ENCODE measurements around the gene LIMS2.

The LIMS2 gene

GRCh38 chr2:127701651-127702394 is 26.5 kb upstream of the LIMS2 start:
- H3K4ac ChIP-seq (ENCODE audit: low read depth, low read length): peak overlapping the region; percentile 57
- no peaks in the 10 kb centered on the region for H3K27me3 ChIP-seq (ENCODE audit: insufficient read depth, low read length)
- peaks cover 9 to 10% of the 10 kb centered on the region in 2 experiments for H3K36me3 ChIP-seq (ENCODE audit: control insufficient read depth in 1 of 2, insufficient read depth in 2 of 2, low read length in 2 of 2)
- peak; percentile 84 to 85 for DNase-seq
- peak overlapping the region; percentile 96 for H3K9ac ChIP-seq (ENCODE audit: low read length)
- H3K79me2 ChIP-seq (ENCODE audit: control insufficient read depth, insufficient read depth, low read length, poor library complexity): peaks cover 9% of the 10 kb centered on the region
- peak overlapping the region; percentile 15 for H2AK5ac ChIP-seq (ENCODE audit: low read length)
- no peaks in the 10 kb centered on the region for H3K9me3 ChIP-seq (ENCODE audit: insufficient read depth, low read depth, low read length)
- H3K23ac ChIP-seq (ENCODE audit: low read length): no peak overlapping the region
- H3K18ac ChIP-seq (ENCODE audit: low read length): peak overlapping the region; percentile 78
- peak overlapping the region; percentile 98 for H3K4me2 ChIP-seq (ENCODE audit: low read length)
- peak overlapping the region; percentile 93 for H2BK5ac ChIP-seq (ENCODE audit: low read depth, low read length, poor library complexity)
- H3K4me3 ChIP-seq (ENCODE audit: low read depth, low read length): peak overlapping the region; percentile 92
- H4K12ac ChIP-seq (ENCODE audit: low read depth, low read length): peak overlapping the region; percentile 92
- peak overlapping the region; percentile 98 for H3K14ac ChIP-seq (ENCODE audit: low read length)
- peaks cover 5 to 10% of the 10 kb centered on the region in 2 experiments for H3K4me1 ChIP-seq (ENCODE audit: control insufficient read depth in 1 of 2, insufficient read depth in 2 of 2, low read length in 2 of 2)
- no CpG with 5 or more reads among the region's 108 CpGs for WGBS (ENCODE audit: extremely low coverage, insufficient coverage, insufficient read length)
- H2AFZ ChIP-seq (ENCODE audit: insufficient read depth, low read length, poor library complexity): peak overlapping the region; percentile 92
- H3K27ac ChIP-seq (ENCODE audit: low read depth, low read length): peak overlapping the region; percentile 92
- peak overlapping the region; percentile 84 for H2BK120ac ChIP-seq (ENCODE audit: insufficient read depth, low read length, poor library complexity)
- H3K79me1 ChIP-seq (ENCODE audit: low read length): peaks cover 10% of the 10 kb centered on the region
- H4K91ac ChIP-seq (ENCODE audit: low read depth, low read length): peak overlapping the region; percentile 88
- no peak overlapping the region for H2BK12ac ChIP-seq (ENCODE audit: low read length)
- peak overlapping the region; percentile 94 for H4K8ac ChIP-seq (ENCODE audit: low read depth, low read length)

- no peak within 1 kb of the TSS for H3K23ac ChIP-seq (ENCODE audit: low read length)
- peak within 1 kb of the TSS; percentile 98 for H3K4me2 ChIP-seq (ENCODE audit: low read length)
- peaks cover 10% of the 10 kb centered on the region for H3K79me1 ChIP-seq (ENCODE audit: low read length)
- peak within 1 kb of the TSS; percentile 92 for H2AFZ ChIP-seq (ENCODE audit: insufficient read depth, low read length, poor library complexity)
- H3K14ac ChIP-seq (ENCODE audit: low read length): peak within 1 kb of the TSS; percentile 98
- peak within 1 kb of the TSS; percentile 51 for H2AK5ac ChIP-seq (ENCODE audit: low read length)
- H3K4me1 ChIP-seq (ENCODE audit: control insufficient read depth in 1 of 2, insufficient read depth in 2 of 2, low read length in 2 of 2): peaks cover 5 to 10% of the 10 kb centered on the region in 2 experiments
- H3K36me3 ChIP-seq (ENCODE audit: control insufficient read depth in 1 of 2, insufficient read depth in 2 of 2, low read length in 2 of 2): peaks cover 5 to 9% of the 10 kb centered on the region in 2 experiments
- peak within 1 kb of the TSS; percentile 92 for H3K27ac ChIP-seq (ENCODE audit: low read depth, low read length)
- no peaks in the 10 kb centered on the region for H3K27me3 ChIP-seq (ENCODE audit: insufficient read depth, low read length)
- H4K12ac ChIP-seq (ENCODE audit: low read depth, low read length): peak within 1 kb of the TSS; percentile 92
- H3K9me3 ChIP-seq (ENCODE audit: insufficient read depth, low read depth, low read length): no peaks in the 10 kb centered on the region
- H3K4ac ChIP-seq (ENCODE audit: low read depth, low read length): peak within 1 kb of the TSS; percentile 77
- DNase-seq: peak; percentile 92 to 93
- peak within 1 kb of the TSS; percentile 93 for H2BK5ac ChIP-seq (ENCODE audit: low read depth, low read length, poor library complexity)
- H3K4me3 ChIP-seq (ENCODE audit: low read depth, low read length): peak within 1 kb of the TSS; percentile 92
- H3K18ac ChIP-seq (ENCODE audit: low read length): peak within 1 kb of the TSS; percentile 80
- peaks cover 9% of the 10 kb centered on the region for H3K79me2 ChIP-seq (ENCODE audit: control insufficient read depth, insufficient read depth, low read length, poor library complexity)
- peak within 1 kb of the TSS; percentile 84 for H2BK120ac ChIP-seq (ENCODE audit: insufficient read depth, low read length, poor library complexity)
- peak within 1 kb of the TSS; percentile 96 for H3K9ac ChIP-seq (ENCODE audit: low read length)
- H4K8ac ChIP-seq (ENCODE audit: low read depth, low read length): peak within 1 kb of the TSS; percentile 94
- no CpG with 5 or more reads among the region's 44 CpGs for WGBS (ENCODE audit: extremely low coverage, insufficient coverage, insufficient read length)
- peak within 1 kb of the TSS; percentile 88 for H4K91ac ChIP-seq (ENCODE audit: low read depth, low read length)
- no peak within 1 kb of the TSS for H2BK12ac ChIP-seq (ENCODE audit: low read length)
Measured at GRCh38 chr2:127701193-127701650, 25.9 kb upstream of the LIMS2 start, which contains the start of gene SFT2D3. TSS of gene SFT2D3 (plus strand) at chr2:127701497. CDS start at chr2:127701529, 32 bp downstream.

GRCh38 chr2:127700527-127701192 is 25.3 kb upstream of the LIMS2 start:
- H2BK5ac ChIP-seq (ENCODE audit: low read depth, low read length, poor library complexity): peak overlapping the region; percentile 67
- peak overlapping the region; percentile 51 for H2AK5ac ChIP-seq (ENCODE audit: low read length)
- peaks cover 9% of the 10 kb centered on the region for H3K79me2 ChIP-seq (ENCODE audit: control insufficient read depth, insufficient read depth, low read length, poor library complexity)
- H3K4me3 ChIP-seq (ENCODE audit: low read depth, low read length): peak overlapping the region; percentile 92
- peak overlapping the region; percentile 98 for H3K4me2 ChIP-seq (ENCODE audit: low read length)
- peak overlapping the region; percentile 91 for H4K8ac ChIP-seq (ENCODE audit: low read depth, low read length)
- peak overlapping the region; percentile 83 for H3K9ac ChIP-seq (ENCODE audit: low read length)
- H3K4ac ChIP-seq (ENCODE audit: low read depth, low read length): peak overlapping the region; percentile 77
- H2BK12ac ChIP-seq (ENCODE audit: low read length): no peak overlapping the region
- H3K4me1 ChIP-seq (ENCODE audit: control insufficient read depth in 1 of 2, insufficient read depth in 2 of 2, low read length in 2 of 2): peaks cover 5 to 10% of the 10 kb centered on the region in 2 experiments
- DNase-seq: peak; percentile 88 to 93
- H3K27me3 ChIP-seq (ENCODE audit: insufficient read depth, low read length): no peaks in the 10 kb centered on the region
- H3K36me3 ChIP-seq (ENCODE audit: control insufficient read depth in 1 of 2, insufficient read depth in 2 of 2, low read length in 2 of 2): peaks cover 2 to 5% of the 10 kb centered on the region in 2 experiments
- H3K23ac ChIP-seq (ENCODE audit: low read length): no peak overlapping the region
- H2AFZ ChIP-seq (ENCODE audit: insufficient read depth, low read length, poor library complexity): peak overlapping the region; percentile 65
- peaks cover 10% of the 10 kb centered on the region for H3K79me1 ChIP-seq (ENCODE audit: low read length)
- peak overlapping the region; percentile 85 for H4K12ac ChIP-seq (ENCODE audit: low read depth, low read length)
- peak overlapping the region; percentile 80 for H3K18ac ChIP-seq (ENCODE audit: low read length)
- H4K91ac ChIP-seq (ENCODE audit: low read depth, low read length): peak overlapping the region; percentile 73
- H2BK120ac ChIP-seq (ENCODE audit: insufficient read depth, low read length, poor library complexity): peak overlapping the region; percentile 44
- WGBS (ENCODE audit: extremely low coverage, insufficient coverage, insufficient read length): no CpG with 5 or more reads among the region's 17 CpGs
- no peaks in the 10 kb centered on the region for H3K9me3 ChIP-seq (ENCODE audit: insufficient read depth, low read depth, low read length)
- peak overlapping the region; percentile 85 for H3K14ac ChIP-seq (ENCODE audit: low read length)
- H3K27ac ChIP-seq (ENCODE audit: low read depth, low read length): peak overlapping the region; percentile 92

DNA sequence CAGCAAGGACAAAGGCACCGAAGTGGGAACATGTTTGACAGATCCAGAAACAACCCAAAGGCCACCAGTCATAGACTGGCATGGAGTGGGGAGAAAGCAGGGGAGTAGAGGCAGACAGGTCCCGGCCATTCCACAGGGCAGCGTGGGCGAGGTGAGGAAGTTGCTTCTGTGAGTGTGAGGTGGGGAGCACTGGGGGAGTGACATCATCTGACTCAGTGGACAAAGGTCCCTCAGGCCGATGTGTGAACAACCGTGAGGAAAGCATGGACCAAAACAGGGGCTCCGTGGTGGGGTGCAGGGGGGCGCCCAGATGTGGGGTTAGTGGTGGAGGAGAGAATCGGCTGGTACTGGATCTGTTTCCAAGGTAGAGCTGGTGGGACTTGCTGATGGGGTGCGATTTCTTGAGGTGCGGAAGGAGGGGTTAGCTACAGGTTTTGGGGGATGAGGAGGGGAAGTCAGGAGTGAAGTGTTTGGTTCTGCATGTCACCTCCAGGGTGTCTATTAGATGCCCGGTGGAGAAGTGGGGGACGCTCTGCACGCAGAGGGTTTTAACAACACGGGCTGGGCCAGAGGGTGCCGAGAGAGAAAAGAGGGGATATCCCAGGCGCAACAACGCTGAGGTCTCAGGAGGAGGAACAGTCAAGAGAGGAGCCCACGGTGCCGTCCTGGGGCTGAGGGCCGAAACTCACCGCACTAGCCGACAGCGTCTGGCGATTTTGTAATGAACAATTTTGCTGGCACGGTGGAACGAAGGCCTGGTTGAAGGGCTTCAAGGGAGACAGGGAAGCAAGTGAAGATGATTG is 23.4 kb upstream of the LIMS2 start:
- Histone ChIP-seq H4K91ac (ENCODE audit: low read depth, low read length) (no peak overlapping the region), H3K36me3 (ENCODE audit: control insufficient read depth in 1 of 2, insufficient read depth in 2 of 2, low read length in 2 of 2) (peaks cover 0 to 3% of the 10 kb centered on the region in 2 experiments), H2AK5ac (ENCODE audit: low read length) (no peak overlapping the region), H2BK12ac (ENCODE audit: low read length) (no peak overlapping the region), H3K4me1 (ENCODE audit: control insufficient read depth in 1 of 2, insufficient read depth in 2 of 2, low read length in 2 of 2) (peaks cover 9 to 13% of the 10 kb centered on the region in 2 experiments), H2BK120ac (ENCODE audit: insufficient read depth, low read length, poor library complexity) (no peak overlapping the region), H3K4ac (ENCODE audit: low read depth, low read length) (no peak overlapping the region), H3K27me3 (ENCODE audit: insufficient read depth, low read length) (no peaks in the 10 kb centered on the region), H3K79me2 (ENCODE audit: control insufficient read depth, insufficient read depth, low read length, poor library complexity) (peaks cover 12% of the 10 kb centered on the region), H3K79me1 (ENCODE audit: low read length) (peaks cover 10% of the 10 kb centered on the region), H3K18ac (ENCODE audit: low read length) (no peak overlapping the region), H4K12ac (ENCODE audit: low read depth, low read length) (no peak overlapping the region), H4K8ac (ENCODE audit: low read depth, low read length) (no peak overlapping the region), H3K4me3 (ENCODE audit: low read depth, low read length) (no peak overlapping the region), H2AFZ (ENCODE audit: insufficient read depth, low read length, poor library complexity) (no peak overlapping the region), H3K14ac (ENCODE audit: low read length) (no peak overlapping the region), H3K23ac (ENCODE audit: low read length) (no peak overlapping the region), H2BK5ac (ENCODE audit: low read depth, low read length, poor library complexity) (no peak overlapping the region), H3K9ac (ENCODE audit: low read length) (no peak overlapping the region), H3K4me2 (ENCODE audit: low read length) (no peak overlapping the region), H3K27ac (ENCODE audit: low read depth, low read length) (no peak overlapping the region), H3K9me3 (ENCODE audit: insufficient read depth, low read depth, low read length) (no peaks in the 10 kb centered on the region)
- DNase-seq: no peak
- no CpG with 5 or more reads among the region's 27 CpGs for WGBS (ENCODE audit: extremely low coverage, insufficient coverage, insufficient read length)

All from trophoblast cell (in vitro differentiated cells and primary cell).